ENCODE measurements around the gene HDAC4.

GRCh38 chr2:239349453-239350135 lies 51.2 kb downstream of the HDAC4 start:
- TF ChIP-seq, protein P1, sequence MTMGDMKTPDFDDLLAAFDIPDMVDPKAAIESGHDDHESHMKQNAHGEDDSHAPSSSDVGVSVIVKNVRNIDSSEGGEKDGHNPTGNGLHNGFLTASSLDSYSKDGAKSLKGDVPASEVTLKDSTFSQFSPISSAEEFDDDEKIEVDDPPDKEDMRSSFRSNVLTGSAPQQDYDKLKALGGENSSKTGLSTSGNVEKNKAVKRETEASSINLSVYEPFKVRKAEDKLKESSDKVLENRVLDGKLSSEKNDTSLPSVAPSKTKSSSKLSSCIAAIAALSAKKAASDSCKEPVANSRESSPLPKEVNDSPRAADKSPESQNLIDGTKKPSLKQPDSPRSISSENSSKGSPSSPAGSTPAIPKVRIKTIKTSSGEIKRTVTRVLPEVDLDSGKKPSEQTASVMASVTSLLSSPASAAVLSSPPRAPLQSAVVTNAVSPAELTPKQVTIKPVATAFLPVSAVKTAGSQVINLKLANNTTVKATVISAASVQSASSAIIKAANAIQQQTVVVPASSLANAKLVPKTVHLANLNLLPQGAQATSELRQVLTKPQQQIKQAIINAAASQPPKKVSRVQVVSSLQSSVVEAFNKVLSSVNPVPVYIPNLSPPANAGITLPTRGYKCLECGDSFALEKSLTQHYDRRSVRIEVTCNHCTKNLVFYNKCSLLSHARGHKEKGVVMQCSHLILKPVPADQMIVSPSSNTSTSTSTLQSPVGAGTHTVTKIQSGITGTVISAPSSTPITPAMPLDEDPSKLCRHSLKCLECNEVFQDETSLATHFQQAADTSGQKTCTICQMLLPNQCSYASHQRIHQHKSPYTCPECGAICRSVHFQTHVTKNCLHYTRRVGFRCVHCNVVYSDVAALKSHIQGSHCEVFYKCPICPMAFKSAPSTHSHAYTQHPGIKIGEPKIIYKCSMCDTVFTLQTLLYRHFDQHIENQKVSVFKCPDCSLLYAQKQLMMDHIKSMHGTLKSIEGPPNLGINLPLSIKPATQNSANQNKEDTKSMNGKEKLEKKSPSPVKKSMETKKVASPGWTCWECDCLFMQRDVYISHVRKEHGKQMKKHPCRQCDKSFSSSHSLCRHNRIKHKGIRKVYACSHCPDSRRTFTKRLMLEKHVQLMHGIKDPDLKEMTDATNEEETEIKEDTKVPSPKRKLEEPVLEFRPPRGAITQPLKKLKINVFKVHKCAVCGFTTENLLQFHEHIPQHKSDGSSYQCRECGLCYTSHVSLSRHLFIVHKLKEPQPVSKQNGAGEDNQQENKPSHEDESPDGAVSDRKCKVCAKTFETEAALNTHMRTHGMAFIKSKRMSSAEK (CRISPR knock-in tag; IDR thresholded peaks at IDR 0.05; ENCODE audit: borderline replicate concordance), result no peak
- TF ChIP-seq ZNF671 (CRISPR knock-in tag; IDR thresholded peaks at IDR 0.05) (no peak), E2F4 (CRISPR knock-in tag; IDR thresholded peaks at IDR 0.05; ENCODE audit: borderline replicate concordance, low read depth) (no peak), IRF2 (CRISPR knock-in tag; IDR thresholded peaks at IDR 0.05; ENCODE audit: borderline replicate concordance, low read depth) (no peak), ZNF281 (CRISPR knock-in tag; IDR thresholded peaks at IDR 0.05) (no peak), E2F5 (CRISPR knock-in tag; IDR thresholded peaks at IDR 0.05) (no peak), SP1 (CRISPR knock-in tag; conservative IDR thresholded peaks at IDR 0.05) (no peak)
- TF ChIP-seq, protein P2, sequence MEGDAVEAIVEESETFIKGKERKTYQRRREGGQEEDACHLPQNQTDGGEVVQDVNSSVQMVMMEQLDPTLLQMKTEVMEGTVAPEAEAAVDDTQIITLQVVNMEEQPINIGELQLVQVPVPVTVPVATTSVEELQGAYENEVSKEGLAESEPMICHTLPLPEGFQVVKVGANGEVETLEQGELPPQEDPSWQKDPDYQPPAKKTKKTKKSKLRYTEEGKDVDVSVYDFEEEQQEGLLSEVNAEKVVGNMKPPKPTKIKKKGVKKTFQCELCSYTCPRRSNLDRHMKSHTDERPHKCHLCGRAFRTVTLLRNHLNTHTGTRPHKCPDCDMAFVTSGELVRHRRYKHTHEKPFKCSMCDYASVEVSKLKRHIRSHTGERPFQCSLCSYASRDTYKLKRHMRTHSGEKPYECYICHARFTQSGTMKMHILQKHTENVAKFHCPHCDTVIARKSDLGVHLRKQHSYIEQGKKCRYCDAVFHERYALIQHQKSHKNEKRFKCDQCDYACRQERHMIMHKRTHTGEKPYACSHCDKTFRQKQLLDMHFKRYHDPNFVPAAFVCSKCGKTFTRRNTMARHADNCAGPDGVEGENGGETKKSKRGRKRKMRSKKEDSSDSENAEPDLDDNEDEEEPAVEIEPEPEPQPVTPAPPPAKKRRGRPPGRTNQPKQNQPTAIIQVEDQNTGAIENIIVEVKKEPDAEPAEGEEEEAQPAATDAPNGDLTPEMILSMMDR (IDR thresholded peaks at IDR 0.05), result no peak
- TF ChIP-seq, protein P3, sequence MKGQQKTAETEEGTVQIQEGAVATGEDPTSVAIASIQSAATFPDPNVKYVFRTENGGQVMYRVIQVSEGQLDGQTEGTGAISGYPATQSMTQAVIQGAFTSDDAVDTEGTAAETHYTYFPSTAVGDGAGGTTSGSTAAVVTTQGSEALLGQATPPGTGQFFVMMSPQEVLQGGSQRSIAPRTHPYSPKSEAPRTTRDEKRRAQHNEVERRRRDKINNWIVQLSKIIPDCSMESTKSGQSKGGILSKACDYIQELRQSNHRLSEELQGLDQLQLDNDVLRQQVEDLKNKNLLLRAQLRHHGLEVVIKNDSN (CRISPR knock-in tag; IDR thresholded peaks at IDR 0.05), result no peak
- TF ChIP-seq, protein P4, sequence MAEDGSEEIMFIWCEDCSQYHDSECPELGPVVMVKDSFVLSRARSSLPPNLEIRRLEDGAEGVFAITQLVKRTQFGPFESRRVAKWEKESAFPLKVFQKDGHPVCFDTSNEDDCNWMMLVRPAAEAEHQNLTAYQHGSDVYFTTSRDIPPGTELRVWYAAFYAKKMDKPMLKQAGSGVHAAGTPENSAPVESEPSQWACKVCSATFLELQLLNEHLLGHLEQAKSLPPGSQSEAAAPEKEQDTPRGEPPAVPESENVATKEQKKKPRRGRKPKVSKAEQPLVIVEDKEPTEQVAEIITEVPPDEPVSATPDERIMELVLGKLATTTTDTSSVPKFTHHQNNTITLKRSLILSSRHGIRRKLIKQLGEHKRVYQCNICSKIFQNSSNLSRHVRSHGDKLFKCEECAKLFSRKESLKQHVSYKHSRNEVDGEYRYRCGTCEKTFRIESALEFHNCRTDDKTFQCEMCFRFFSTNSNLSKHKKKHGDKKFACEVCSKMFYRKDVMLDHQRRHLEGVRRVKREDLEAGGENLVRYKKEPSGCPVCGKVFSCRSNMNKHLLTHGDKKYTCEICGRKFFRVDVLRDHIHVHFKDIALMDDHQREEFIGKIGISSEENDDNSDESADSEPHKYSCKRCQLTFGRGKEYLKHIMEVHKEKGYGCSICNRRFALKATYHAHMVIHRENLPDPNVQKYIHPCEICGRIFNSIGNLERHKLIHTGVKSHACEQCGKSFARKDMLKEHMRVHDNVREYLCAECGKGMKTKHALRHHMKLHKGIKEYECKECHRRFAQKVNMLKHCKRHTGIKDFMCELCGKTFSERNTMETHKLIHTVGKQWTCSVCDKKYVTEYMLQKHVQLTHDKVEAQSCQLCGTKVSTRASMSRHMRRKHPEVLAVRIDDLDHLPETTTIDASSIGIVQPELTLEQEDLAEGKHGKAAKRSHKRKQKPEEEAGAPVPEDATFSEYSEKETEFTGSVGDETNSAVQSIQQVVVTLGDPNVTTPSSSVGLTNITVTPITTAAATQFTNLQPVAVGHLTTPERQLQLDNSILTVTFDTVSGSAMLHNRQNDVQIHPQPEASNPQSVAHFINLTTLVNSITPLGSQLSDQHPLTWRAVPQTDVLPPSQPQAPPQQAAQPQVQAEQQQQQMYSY (CRISPR knock-in tag; IDR thresholded peaks at IDR 0.05), result no peak
- TF ChIP-seq, protein P5, sequence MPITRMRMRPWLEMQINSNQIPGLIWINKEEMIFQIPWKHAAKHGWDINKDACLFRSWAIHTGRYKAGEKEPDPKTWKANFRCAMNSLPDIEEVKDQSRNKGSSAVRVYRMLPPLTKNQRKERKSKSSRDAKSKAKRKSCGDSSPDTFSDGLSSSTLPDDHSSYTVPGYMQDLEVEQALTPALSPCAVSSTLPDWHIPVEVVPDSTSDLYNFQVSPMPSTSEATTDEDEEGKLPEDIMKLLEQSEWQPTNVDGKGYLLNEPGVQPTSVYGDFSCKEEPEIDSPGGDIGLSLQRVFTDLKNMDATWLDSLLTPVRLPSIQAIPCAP (CRISPR knock-in tag; IDR thresholded peaks at IDR 0.05), result no peak

Measured in WTC11 (cell line).